Prostate gland (tissue), 2 donors: ENCODE measurements around the gene ZAR1.

ENCODE experiments used
- CTCF ChIP-seq, 4 experiments: fragments of 200-600 bp in 2 of 4; fragments of 450-650 bp in 2 of 4; sonication (generic) in 2 of 4; IDR thresholded peaks; 1 replicate in 3 of 4; 2 replicates in 1 of 4; pipeline ENCODE4 v1.5.1; 2016 to 2019; ENCODE audit warnings: antibody characterized with exemption in 4 of 4, mild to moderate bottlenecking in 2 of 4, moderate library complexity in 2 of 4
- POLR2A ChIP-seq: fragments of 450-650 bp; IDR thresholded peaks from one replicate; pipeline ENCODE4 v1.6.1; 2016; ENCODE audit warnings: antibody characterized with exemption, mild to moderate bottlenecking

GRCh38 chr4:48484494-48485168 lies 5.4 kb upstream of the ZAR1 start:
- no peak for TF ChIP-seq CTCF (IDR thresholded peaks at IDR 0.05)
- TF ChIP-seq POLR2A: no peak
